HG03039 (cell line): Measurements from ENCODE around the gene EEF1AKMT2.
"Not testable (repeated sequence)": the region's sequence is repeated elsewhere in the genome, so short reads cannot be mapped to it uniquely, and the experiment has no call there.

Source experiments
- ATAC-seq: cut with Tn5 transposase; IDR thresholded peaks from one replicate; pipeline ENCODE4 v1.9.1; 2021; ENCODE audit warnings: mild to moderate bottlenecking, moderate library complexity; ENCODE audit not compliant: unreplicated experiment

Gene EEF1AKMT2

DNA sequence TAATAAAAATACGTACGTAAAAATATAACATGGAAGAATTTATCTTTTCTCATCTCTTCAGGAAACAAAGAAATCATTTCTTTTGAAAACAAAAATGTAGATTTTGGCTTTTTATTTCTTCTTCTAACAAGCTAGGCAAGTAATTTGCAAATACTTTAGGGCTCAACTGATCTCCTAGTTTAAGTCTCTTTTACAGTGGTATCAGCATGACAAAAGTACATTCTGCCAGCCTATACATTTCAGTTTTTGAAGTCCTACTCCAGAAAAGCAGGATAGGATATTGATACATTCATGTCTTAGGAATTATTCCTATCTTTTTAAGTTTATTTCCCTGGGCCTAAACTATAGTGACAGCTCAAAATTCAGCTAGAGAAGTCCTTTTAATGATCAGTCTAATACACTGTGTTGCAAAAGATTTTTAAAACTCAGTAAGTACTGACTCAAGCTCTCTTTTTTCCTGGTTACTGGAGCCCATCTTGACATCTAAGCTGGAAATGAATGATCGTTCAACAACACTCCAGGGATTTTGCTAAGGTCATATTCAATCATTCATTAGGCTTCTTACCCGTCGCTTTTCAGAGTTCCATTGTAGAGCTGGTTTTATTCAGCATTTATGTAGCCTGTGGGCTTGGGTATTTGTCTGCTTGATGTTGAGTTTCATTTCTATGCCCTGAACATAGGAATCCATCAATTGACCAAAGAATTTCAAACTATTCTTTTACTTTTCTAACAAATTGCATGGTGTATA lies 35.4 kb downstream of the EEF1AKMT2 start:
- no peak for ATAC-seq

DNA sequence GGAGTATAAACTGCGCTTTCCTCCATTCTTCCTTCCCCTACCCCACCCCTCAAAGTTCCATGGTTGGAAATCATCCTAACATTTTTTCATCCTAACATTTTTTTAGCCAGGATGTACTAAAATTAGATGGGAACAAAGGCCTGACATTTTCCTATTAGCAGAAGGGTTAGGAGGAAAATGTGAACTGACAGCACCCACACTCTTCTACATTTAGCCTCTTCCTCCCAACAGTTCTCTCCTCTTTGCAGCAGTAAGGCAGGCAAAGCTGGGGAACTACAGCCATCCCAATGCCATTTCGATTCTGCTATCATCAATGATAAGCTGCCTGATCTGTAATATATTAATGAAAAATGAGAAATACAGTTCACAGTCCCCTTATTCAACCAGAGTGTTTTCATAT lies 36.1 kb downstream of the EEF1AKMT2 start:
- ATAC-seq, result no peak

GRCh38 chr10:124754227-124754626 lies 37.5 kb downstream of the EEF1AKMT2 start:
- ATAC-seq, result no peak

DNA sequence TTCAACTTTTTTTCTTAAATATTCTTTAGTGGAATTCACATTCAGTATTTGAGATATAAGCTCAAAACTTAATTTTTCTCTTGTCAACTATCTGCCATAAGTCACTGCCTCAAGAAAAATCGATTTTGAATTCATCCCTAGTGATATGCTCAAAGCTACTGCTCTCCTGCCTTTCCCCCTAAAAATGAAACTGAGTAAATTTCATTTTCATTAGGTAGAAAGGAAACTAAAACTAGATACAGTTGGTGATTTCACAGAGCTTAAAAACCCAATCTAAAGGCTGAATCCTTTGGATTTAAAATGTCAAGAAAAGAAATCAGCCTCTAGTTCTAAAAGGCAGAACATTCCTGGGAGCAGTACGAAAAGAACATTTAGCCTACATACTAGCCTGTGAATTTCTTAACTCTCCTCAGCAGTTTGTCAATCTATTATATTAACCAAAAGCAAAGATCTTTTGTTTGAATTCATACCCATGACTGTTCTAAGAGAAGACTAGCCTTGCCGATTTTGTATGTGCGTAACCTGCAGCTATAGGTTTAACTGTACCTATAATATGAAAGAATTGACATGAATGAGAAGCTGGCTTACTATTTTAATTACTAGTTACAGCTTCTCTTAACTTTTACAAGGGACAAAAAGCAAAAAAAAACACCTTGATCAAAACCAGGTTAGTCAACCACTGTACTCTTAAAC lies 42.6 kb downstream of the EEF1AKMT2 start:
- ATAC-seq, result no peak

GRCh38 chr10:124748166-124748565 lies 43.5 kb downstream of the EEF1AKMT2 start:
- ATAC-seq, result no peak

GRCh38 chr10:124747745-124748144 lies 43.9 kb downstream of the EEF1AKMT2 start:
- ATAC-seq, result no peak

GRCh38 chr10:124746992-124747391 lies 44.7 kb downstream of the EEF1AKMT2 start:
- no peak for ATAC-seq

DNA sequence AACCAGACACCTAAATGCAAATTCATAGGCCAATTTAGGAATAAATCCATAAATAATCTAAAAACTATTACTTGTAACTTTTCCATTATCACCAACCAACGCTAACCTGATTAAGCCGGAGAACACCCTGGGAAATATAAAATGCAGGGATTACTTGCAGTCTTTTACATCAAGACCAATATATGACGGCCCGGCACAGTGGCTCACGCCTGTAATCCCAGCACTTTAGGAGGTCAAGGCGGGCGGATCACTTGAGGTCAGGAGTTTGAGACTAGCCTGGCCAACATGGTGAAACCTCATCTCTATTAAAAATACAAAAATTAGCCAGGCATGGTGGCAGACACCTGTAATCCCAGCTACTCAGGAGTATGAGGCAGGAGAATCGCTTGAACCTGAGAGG lies 45.2 kb downstream of the EEF1AKMT2 start:
- not testable (repeated sequence) for ATAC-seq

DNA sequence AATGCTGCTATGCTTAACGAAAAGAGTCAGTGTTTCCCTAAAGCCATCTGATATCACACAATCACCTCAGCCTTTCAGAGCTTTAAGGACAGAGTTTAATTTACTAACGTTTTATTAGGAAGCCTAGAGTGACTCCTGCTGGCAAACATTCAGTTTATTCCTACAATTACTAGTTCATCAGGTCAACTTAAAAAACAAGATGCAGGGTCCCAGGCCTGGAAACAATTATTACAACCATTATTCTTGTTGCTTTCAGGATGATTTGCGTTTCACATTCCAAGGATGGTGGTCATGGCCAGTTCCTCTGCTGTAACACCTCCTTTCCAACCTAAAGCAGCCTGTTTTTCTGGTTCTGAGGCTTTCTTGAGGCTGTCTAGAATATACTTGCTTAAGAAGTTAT lies 46.0 kb downstream of the EEF1AKMT2 start:
- ATAC-seq, result no peak

DNA sequence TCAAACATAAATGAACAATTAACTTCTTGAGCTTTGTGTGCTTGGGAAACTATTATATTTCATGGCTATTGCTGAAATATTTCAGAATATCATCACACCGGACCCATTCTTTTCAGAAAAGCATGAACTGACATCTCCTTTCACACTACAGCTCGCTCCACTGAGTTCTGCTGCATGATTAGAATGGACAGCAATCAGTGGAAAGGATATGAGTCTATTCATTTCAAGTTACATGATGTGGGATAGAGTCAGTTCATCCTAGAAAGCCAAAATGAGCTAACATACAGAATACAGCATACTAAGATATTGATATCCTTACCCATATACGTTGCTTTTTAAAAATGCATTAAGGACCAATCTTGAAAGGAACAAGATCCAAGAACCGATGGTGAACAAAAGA lies 46.4 kb downstream of the EEF1AKMT2 start:
- no peak for ATAC-seq

DNA sequence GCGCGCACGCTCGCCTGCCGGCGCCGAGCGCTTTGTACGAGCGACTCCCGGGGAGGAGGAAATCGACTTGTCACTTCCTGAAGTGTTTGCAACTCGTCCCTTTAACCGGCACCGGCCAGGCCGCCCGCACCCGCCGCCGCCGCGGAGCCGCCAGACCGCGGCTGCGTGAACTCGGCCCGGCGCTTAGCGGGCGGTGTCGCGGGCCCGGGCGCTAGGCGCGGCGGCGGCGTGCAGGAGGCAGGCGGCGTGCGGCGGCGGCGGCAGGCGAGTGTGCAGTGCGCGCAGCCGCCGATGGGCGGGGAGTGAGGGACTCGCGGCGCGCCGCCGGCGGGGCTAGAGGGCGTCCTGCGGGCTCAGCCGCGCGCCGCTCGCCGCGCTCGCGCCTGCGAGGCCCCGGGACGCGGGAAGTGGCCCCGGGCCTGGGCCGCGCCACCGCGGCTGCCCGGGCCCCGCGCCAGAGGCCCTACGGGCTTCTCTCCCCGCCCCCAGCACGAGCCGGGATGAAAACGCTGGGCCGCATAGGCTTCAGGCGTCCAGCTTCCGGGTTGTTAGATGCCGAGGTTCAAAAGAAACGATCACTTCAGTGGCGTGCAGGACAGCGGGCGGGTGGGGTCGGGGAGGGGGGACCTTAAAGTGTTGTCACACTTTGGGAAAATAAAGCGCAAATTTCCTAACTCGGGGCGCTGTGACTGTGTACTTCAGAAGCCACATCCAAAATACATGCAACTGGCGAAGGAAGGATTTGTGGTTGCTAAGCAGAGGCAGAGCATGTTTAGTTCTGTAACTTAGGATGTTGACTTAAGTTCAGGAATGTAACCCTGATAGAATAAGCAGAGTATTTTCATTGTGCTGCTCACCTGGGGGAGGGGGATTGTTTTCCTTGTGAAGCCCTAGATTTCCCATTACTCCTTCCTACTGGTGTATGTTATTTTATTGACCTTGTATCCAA lies 47.3 kb downstream of the EEF1AKMT2 start, which contains the start of gene FAM53B:
TSS of gene FAM53B (minus strand) at position 277 of the 949 bp plus-strand sequence. CDS start 37,665 bp downstream, outside the sequence.
- peak; percentile 70 for ATAC-seq

- ATAC-seq, result peak; percentile 28
Observed at GRCh38 chr10:124743191-124744101, 48.2 kb downstream of the EEF1AKMT2 start.

GRCh38 chr10:124742413-124743190 lies 49.1 kb downstream of the EEF1AKMT2 start:
- no peak for ATAC-seq

DNA sequence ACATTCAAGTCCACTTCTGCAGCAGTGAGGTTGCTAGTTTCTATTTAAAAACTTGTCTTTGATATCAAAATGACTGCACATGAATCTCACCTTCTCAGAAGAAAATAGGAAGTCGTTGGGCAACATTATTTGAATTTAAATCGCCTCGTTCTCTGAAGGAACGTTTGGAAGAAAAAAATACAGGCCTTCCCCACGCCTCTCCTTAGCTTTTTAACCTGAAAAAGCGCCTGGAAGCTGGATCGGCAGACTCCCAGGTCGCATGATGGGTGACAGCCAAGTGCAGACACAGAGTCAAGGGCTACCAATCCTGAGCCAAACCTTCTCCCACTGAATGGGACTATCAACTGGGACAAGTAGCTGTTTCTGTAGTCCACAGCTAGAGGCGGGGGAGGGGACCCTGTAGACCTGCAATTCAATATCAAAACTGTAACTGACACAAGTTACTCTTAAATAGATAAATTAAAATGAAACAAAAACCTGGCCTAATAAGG lies 49.7 kb downstream of the EEF1AKMT2 start:
- ATAC-seq, result no peak

DNA sequence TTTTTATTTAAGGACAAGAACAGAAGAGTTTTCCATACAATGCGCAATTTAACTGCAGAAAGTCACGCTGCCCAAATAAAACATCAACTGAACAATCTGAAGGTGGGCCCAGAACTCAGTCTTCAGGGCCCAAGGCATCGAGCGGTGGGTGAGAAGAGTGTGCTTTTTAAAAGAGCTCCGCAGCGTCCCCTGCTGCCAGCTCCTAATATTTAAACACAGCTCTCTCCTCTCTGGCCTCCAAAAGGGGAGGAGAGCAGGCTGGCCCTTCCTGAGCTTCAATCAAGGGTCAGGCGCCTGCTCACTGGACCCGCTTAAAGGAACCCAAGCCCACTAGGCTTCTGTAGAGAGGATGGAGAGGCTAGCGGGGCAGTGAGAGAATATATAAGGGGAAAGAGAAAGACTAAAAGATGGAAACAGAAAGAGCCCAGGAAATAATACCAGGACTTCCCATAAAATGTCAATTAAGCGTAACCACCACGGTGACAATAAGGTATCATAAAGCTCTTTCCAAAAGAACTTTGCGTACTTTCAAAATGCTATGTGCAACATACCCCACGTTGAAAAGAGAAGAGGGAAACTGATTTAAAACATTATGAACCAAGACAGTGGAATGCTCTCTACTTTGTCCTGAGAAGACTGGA lies 50.3 kb downstream of the EEF1AKMT2 start:
- ATAC-seq, result no peak

DNA sequence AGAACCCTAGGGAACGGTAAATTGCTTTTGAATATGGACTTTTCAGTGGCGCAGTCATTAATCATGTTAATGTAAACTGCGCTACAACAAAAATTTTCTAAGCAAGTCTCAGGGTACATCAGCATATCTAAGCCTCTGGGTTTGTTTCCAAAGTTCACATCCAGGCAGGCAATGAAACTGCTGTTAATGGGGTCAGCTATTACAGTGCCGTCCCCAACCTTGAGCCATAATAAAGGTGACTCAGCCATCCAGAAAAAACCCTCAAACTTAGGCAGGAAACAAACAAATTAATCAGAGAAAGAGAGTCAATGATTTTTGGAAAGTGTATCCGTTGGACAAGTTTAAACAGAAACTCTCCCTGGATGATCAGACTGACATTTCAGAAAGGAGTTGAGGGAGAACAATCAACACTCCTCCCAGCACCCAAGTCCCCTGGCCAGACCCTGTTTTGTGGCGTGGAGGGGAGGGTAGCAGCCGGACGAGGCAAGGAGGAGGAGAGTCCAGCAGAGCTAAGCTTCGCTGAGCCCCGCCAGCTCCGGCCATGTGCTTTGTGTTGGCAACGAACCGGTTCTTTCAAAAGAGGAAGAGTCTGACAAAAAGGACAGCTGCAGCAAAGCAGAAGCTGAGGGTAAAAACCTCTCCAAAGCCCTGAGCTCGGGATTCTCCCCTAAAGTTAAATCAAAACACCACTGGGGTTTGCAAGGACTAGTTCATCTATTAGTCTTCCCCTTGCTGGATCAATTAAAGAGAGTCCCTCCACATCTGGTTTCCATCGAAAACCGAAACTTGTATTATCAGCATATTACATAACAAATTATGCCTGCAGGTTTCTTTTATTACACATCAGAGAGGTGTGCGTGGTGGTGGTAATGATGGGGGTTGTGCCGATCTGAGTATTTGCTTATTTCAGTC lies 51.1 kb downstream of the EEF1AKMT2 start:
- no peak for ATAC-seq

DNA sequence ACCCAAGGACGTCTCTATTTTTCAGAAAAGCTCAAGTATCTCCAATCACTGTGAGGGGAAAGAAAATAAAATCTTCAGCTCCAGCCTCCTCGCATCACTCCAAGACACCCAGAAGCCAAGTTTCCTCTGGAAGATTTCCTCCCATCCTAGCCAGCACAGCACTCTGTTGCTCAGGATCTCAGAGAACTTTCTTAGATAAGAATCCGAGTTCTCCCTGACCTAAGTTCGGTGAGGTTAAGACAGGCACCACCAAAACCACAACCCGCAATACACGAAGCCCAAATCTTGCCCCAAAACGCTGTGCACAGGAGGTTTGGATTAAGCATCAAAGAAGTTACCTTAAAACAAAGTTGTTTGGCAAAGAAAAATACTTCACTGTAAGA lies 51.7 kb downstream of the EEF1AKMT2 start:
- no peak for ATAC-seq
